HepG2 (cell line): ENCODE results near the gene RPL21. TPM values are rescaled to one million over a fixed set of nuclear protein-coding genes. Genes with fewer than 3 reads are reported as not detected.

ENCODE experiments used
- CHD2 ChIP-seq: IDR thresholded peaks from 2 replicates; pipeline ENCODE4 v1.6.1; 2011; ENCODE audit warnings: low read depth, low read length, improper control_type of control experiment
- HNRNPUL1 ChIP-seq: fragments of 200-400 bp; formaldehyde crosslinking; IDR thresholded peaks from 2 replicates; pipeline ENCODE4 v1.6.1; 2017; ENCODE audit warnings: low read depth, mild to moderate bottlenecking, low read length, moderate library complexity
- MAF1 ChIP-seq: sonication (generic); formaldehyde crosslinking; IDR thresholded peaks from 2 replicates; pipeline ENCODE4 v1.5.0; 2020; ENCODE audit warnings: missing genetic modification reagents, borderline replicate concordance
- MTF1 ChIP-seq: sonication (generic); formaldehyde crosslinking; IDR thresholded peaks from 2 replicates; pipeline ENCODE4 v1.5.0; 2020; ENCODE audit warnings: missing genetic modification reagents
- PATZ1 ChIP-seq: sonication (generic); formaldehyde crosslinking; IDR thresholded peaks from 2 replicates; pipeline ENCODE4 v1.4.0; 2020; ENCODE audit warnings: missing genetic modification reagents
- RXRB ChIP-seq: IDR thresholded peaks from 2 replicates; pipeline ENCODE4 v1.6.1; 2016; ENCODE audit warnings: borderline replicate concordance, missing genetic modification reagents, missing compliant biosample characterization
- ZBTB34 ChIP-seq: sonication (generic); formaldehyde crosslinking; IDR thresholded peaks from 2 replicates; pipeline ENCODE4 v1.8.0; 2022; ENCODE audit warnings: mild to moderate bottlenecking, missing genetic modification reagents
- ZFP91 ChIP-seq: sonication (generic); formaldehyde crosslinking; IDR thresholded peaks from 2 replicates; pipeline ENCODE4 v1.9.0; 2022; ENCODE audit warnings: missing genetic modification reagents, mild to moderate bottlenecking, borderline replicate concordance
- ZNF142 ChIP-seq: sonication (generic); formaldehyde crosslinking; IDR thresholded peaks from 2 replicates; pipeline ENCODE4 v1.4.0; 2020; ENCODE audit warnings: missing genetic modification reagents
- ZNF337 ChIP-seq: sonication (generic); formaldehyde crosslinking; IDR thresholded peaks from 2 replicates; pipeline ENCODE4 v1.5.1; 2020; ENCODE audit warnings: missing genetic modification reagents, low read depth, mild to moderate bottlenecking, borderline replicate concordance
- ZNF841 ChIP-seq: sonication (generic); formaldehyde crosslinking; IDR thresholded peaks from 2 replicates; pipeline ENCODE4 v1.8.1; 2023; ENCODE audit warnings: missing genetic modification reagents, borderline replicate concordance
- ZSCAN25 ChIP-seq: sonication (generic); formaldehyde crosslinking; IDR thresholded peaks from 2 replicates; pipeline ENCODE4 v1.8.0; 2022; ENCODE audit warnings: mild to moderate bottlenecking, missing genetic modification reagents
- polyA plus RNA-seq, 8 experiments: library from polyadenylated mRNA; depleted of rRNA in 3 of 8; stranded (reverse) in 7 of 8; unstranded in 1 of 8; fragments of >200 nt; fragmentation: Illumina TruSeq in 4 of 8; extraction: Trizol in 4 of 8; gene quantifications; 2 replicates each; pipeline versions ENCODE4 v1.2.1 to v1.2.3, GENCODE V29; 2011 to 2016; ENCODE audit warnings: low read depth in 4 of 8, missing spikeins in 1 of 8, mixed read lengths in 1 of 8; ENCODE audit not compliant: insufficient read depth in 1 of 8
- total RNA-seq, 5 experiments: library from RNA; depleted of rRNA; stranded (reverse); fragments of >200 nt; fragmentation: Illumina TruSeq; extraction: Trizol; gene quantifications; 2 replicates each; pipeline ENCODE4 v1.2.3, GENCODE V29; 2016; ENCODE audit warnings: low read depth in 1 of 5

RPL21 gene
- total and polyA plus RNA-seq, 2 of the 13 experiments (the other 11 are each of a cell fraction or from before 2014, with no cell fraction given), result 1,234 to 1,261 TPM

DNA sequence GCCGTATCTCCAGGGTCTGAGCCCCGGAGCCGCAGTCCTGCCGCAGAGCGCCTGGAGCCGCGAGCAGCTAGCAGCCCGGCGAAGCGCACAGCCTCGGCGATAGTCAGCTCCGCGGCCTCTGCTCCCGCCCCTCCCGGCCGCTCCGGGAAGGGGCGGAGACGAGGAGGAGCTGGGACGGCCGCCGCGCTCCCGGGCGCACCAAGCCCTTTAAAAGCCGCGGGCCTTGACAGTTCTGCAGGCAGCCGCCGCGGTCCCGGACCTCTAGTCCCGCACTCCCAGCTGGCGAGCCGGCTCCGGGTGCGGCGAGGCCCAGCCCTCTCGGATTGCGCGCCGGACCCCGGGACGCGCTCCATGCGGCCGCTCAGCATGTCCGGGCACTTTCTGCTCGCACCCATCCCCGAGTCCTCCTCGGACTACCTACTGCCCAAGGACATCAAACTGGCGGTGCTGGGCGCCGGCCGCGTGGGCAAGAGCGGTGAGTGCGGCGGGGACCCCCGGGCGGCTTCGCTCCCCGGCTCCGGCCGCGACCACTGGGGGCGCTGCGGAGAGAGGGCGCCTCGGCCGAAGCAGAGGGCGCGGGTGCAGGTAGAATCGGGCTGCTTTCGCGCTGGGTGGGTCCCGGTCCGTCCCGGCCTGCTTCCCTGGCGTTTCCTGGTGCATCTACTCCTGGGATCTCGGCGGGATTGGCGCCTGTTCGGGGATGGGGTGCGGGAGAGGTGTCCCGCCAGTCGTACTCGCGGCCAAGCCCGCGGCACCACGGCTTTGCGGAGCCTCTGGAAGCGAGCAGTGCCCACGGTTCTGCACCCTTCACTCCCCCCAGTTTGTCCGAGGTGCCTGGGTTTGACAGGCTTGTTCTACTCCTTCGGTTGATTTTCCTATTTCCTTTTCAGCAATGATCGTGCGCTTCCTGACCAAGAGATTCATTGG is 19.5 kb downstream of the RPL21 start, which contains the start of gene RASL11A (continued):
- peak; percentile 91; the same call in 1 of the 2 replicates for TF ChIP-seq ZFP91 (CRISPR knock-in tag)
- peak; percentile 60; the same call in 1 of the 2 replicates for TF ChIP-seq MAF1
- TF ChIP-seq ZNF841 (CRISPR knock-in tag), result peak; percentile 76; the same call in 1 of the 2 replicates
- peak; percentile 77; the same call in 1 of the 2 replicates for TF ChIP-seq ZNF337 (CRISPR knock-in tag)
- TF ChIP-seq CHD2, result no peak
- TF ChIP-seq MTF1 (CRISPR knock-in tag), result no peak
- TF ChIP-seq HNRNPUL1, result 0 out of 2 replicates have a peak, but pooled peaks have one; percentile 41
- TF ChIP-seq ZNF142 (CRISPR knock-in tag), result peak; percentile 77; the same call in 1 of the 2 replicates
- TF ChIP-seq PATZ1, result peak; percentile 60; the same call in 1 of the 2 replicates
- peak; percentile 27; the same call in 1 of the 2 replicates for TF ChIP-seq ZSCAN25 (CRISPR knock-in tag)
- peak; percentile 42; the same call in 1 of the 2 replicates for TF ChIP-seq RXRB (CRISPR knock-in tag)
- no peak for TF ChIP-seq ZBTB34 (CRISPR knock-in tag)
